Naive thymus-derived CD8-positive, alpha-beta T cell (primary cell): ENCODE data around the gene LRRC4C. TPM values are rescaled to one million over a fixed set of nuclear protein-coding genes. Genes with fewer than 3 reads are reported as not detected.
A peak's percentile ranks its signal among the peaks of the same experiment; 100 is the strongest.

Experiments
- ATAC-seq, 2 donors: fragments of 150-1000 bp; cut with Tn5 transposase in 1 of 2; sonication (Bioruptor Pico), chemical (Tn5 transposase) in 1 of 2; 1 replicate in 1 of 2; 2 replicates in 1 of 2; pipeline ENCODE4 v1.10.0; 2021; ENCODE audit warnings: mild to moderate bottlenecking in 2 of 2, moderate library complexity in 2 of 2
- POLR2A ChIA-PET: fragments of 350-600 bp; sonication (Branson Sonifier 250); formaldehyde crosslinking; loops from one replicate; lab custom pipeline; 2021; ENCODE audit warnings: antibody characterized with exemption; lab: Charles Lee
- DNase-seq, 10 donors: peaks; one replicate each; pipeline versions ENCODE4 v3.0.0 to v3.0.0-alpha.2; 2020 to 2022
- H3K27ac Mint-ChIP-seq, 10 donors: one replicate each; pipeline ENCODE4 v1.8.0; 2020 to 2022; ENCODE audit warnings: mild to moderate bottlenecking in 10 of 10, mixed read lengths in 10 of 10, moderate library complexity in 4 of 10, inconsistent platforms in 1 of 10
- H3K27me3 Mint-ChIP-seq, 5 donors: one replicate each; pipeline ENCODE4 v1.8.0; 2021 to 2022; ENCODE audit warnings: mixed read lengths in 5 of 5
- H3K36me3 Mint-ChIP-seq, 3 donors: one replicate each; pipeline ENCODE4 v1.8.0; 2020 to 2022; ENCODE audit warnings: mixed read lengths in 3 of 3, mild to moderate bottlenecking in 2 of 3, inconsistent platforms in 1 of 3
- H3K4me1 Mint-ChIP-seq, 4 donors: one replicate each; pipeline ENCODE4 v1.8.0; 2021 to 2022; ENCODE audit warnings: mixed read lengths in 4 of 4
- H3K4me3 Mint-ChIP-seq, 10 donors: one replicate each; pipeline ENCODE4 v1.8.0; 2020 to 2022; ENCODE audit warnings: mild to moderate bottlenecking in 10 of 10, mixed read lengths in 10 of 10, moderate library complexity in 6 of 10, inconsistent platforms in 1 of 10
- H3K9me3 Mint-ChIP-seq, 9 donors: one replicate each; pipeline ENCODE4 v1.8.0; 2020 to 2022; ENCODE audit warnings: mixed read lengths in 9 of 9, mild to moderate bottlenecking in 3 of 9, inconsistent platforms in 1 of 9, moderate library complexity in 1 of 9
- polyA plus RNA-seq, 3 donors: library from polyadenylated mRNA; unstranded; fragments of 300-500 nt; fragmentation: Illumina TruSeq; gene quantifications; one replicate each; pipeline ENCODE4 v1.2.3, GENCODE V29; 2021
- total RNA-seq, 8 experiments: library from RNA in 2 of 8; stranded (reverse) in 2 of 8; gene quantifications; one replicate each; pipeline ENCODE4 v1.2.3 and lab custom pipeline; 2021 to 2026

The LRRC4C gene
- total and polyA plus RNA-seq, 5 experiments from 2014 or later = not detected

DNA sequence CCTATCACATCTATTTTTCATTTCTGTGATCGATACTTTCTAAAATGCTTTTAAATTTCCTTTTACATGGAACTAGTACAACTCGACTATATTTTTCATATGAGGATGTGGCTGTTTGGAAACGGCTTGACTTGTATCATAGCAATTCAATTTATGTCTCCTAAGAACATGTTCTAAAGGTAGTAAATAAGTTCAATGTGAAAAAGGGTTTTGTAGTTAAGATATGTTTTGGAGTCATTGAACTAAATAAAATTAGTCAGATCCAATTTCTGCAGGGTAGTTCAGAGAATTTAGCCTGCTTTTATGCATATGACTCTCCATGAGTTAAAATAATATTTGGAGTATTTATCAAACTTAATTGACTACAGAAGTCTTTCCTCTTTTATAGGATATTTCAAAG, 1121.4 kb downstream of the LRRC4C start:
- Mint-ChIP-seq H3K9me3 (peaks cover 0 to 21% (median 8%) of the 10 kb centered on the region in 9 donors), H3K27ac (no peak overlapping the region), H3K36me3 (peaks cover 0 to 4% (median 0%) of the 10 kb centered on the region in 3 donors), H3K4me1 (no peaks in the 10 kb centered on the region), H3K4me3 (no peak overlapping the region), H3K27me3 (no peaks in the 10 kb centered on the region)
- DNase-seq (no peak), ATAC-seq (no peak)
- POLR2A ChIA-PET = no interaction called here

DNA sequence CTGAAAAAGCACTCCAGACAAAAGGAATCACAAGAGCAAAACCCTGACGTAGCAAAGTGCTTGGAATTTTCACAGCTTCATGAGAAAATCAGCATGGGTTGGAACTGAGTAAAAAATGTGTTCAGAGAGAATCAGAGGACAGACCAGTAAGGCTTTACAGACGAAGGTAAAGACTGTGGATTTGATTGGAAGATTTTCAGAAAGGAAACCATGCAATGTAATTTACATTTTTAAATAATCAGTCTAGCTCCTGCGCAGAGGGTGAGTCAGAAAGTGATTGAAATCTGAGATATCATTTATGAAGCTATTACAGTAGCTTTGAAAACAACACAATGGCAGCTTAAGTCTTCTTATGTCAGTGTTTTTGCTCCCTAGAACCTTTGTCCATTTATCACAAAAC, 1122.3 kb downstream of the LRRC4C start:
- H3K27me3 Mint-ChIP-seq = no peaks in the 10 kb centered on the region
- H3K36me3 Mint-ChIP-seq = peaks cover 0 to 4% (median 0%) of the 10 kb centered on the region in 3 donors
- POLR2A ChIA-PET = no interaction called here
- H3K27ac Mint-ChIP-seq = no peak overlapping the region
- H3K4me1 Mint-ChIP-seq = no peaks in the 10 kb centered on the region
- H3K4me3 Mint-ChIP-seq = no peak overlapping the region
- peaks cover 2 to 25% (median 9%) of the 10 kb centered on the region in 9 donors for H3K9me3 Mint-ChIP-seq
- no peak for DNase-seq
- ATAC-seq = no peak

DNA sequence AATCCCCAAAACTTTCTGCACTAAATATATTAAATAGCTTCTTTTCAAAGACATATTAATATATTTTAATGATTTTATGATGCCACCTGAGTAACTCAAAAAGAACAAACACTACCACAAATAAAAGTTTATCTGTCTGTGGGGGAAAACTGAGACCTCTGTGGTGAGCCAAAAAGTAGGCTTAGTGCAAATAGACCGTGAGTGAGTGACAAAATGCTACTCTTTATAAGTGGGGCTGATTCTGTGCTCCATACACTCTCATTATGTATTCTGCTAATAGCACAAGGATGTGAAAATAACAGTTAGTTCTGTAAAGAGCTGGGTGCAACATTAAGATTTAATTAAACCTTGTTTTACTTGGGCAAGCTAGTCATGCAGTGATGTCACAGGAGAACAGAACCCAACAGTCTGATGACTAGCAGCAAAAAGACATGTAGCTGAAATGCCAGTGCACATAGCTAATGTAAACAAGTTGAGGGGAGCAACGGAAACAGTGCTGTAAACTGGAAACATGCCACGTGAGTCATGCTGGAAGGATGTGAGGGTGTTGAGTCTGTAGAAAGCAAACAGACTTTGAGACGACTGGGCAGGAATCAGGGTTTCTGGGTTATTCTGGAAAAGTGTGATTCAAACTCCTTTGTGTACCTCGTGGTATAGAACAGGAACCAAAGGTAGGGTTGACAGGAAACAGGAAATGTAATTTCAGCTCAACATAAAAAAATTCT, 1130.4 kb downstream of the LRRC4C start:
- POLR2A ChIA-PET = no interaction called here
- no peak overlapping the region for H3K4me3 Mint-ChIP-seq

DNA sequence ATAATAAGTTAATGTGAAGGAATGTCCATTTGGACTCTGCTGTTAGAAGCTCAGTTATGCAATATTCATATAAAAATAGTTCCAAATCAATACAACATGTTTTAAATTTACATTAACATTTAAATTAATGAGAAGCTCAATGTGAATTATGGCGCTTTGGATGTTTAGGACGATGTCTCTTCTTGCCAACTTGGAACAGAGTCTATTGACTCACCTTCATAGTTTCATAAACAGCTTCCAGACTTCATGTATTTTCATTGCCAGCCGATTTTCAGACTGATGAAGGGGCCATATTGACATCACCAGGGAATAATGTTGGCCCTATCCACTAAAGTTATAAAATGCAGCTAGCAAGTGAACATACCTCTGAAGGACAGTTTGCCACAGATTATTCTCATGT, 1136.2 kb downstream of the LRRC4C start:
- POLR2A ChIA-PET = no interaction called here
- ATAC-seq = no peak
- peaks cover 0 to 14% (median 5%) of the 10 kb centered on the region in 9 donors for H3K9me3 Mint-ChIP-seq
- peaks cover 0 to 4% (median 0%) of the 10 kb centered on the region in 3 donors for H3K36me3 Mint-ChIP-seq
- no peak overlapping the region for H3K4me3 Mint-ChIP-seq
- H3K27ac Mint-ChIP-seq = no peak overlapping the region
- DNase-seq = no peak
- no peaks in the 10 kb centered on the region for H3K27me3 Mint-ChIP-seq
- H3K4me1 Mint-ChIP-seq = peaks cover 0 to 2% (median 0%) of the 10 kb centered on the region in 4 donors

More for the DNA sequence above, 1130.4 kb downstream of the LRRC4C start:
- Mint-ChIP-seq H3K9me3 (peaks cover 4 to 20% (median 11%) of the 10 kb centered on the region in 9 donors), H3K27me3 (no peaks in the 10 kb centered on the region), H3K4me1 (peaks cover 0 to 2% (median under 1%) of the 10 kb centered on the region in 4 donors), H3K27ac (no peak overlapping the region), H3K36me3 (no peaks in the 10 kb centered on the region)
- no peak for ATAC-seq
- DNase-seq = no peak

DNA sequence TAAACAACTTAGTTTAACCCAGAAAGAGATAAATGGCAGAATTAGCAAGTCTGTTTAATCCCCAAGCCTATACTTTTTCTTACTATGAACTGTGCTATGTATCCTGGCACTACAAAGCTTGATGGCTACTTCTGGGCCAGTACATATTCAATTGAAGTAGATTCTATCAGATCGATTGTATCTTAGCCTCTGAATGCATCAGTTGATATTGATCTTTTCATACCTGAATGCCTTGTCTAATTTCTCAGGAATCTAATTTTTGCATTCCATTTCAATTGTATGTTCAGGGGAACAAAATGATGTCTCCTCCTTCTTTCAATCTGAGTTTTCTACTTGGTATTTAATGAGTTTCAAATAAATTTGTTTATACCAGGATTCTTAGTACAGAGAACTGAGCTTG, 1137.9 kb downstream of the LRRC4C start:
- DNase-seq = no peak
- peaks cover 0 to 4% (median 0%) of the 10 kb centered on the region in 3 donors for H3K36me3 Mint-ChIP-seq
- POLR2A ChIA-PET = no interaction called here
- H3K9me3 Mint-ChIP-seq = peaks cover 0 to 13% (median 6%) of the 10 kb centered on the region in 9 donors
- no peak for ATAC-seq
- no peak overlapping the region for H3K27ac Mint-ChIP-seq
- peaks cover 0 to under 1% (median 0%) of the 10 kb centered on the region in 4 donors for H3K4me1 Mint-ChIP-seq
- no peak overlapping the region for H3K4me3 Mint-ChIP-seq
- no peaks in the 10 kb centered on the region for H3K27me3 Mint-ChIP-seq

DNA sequence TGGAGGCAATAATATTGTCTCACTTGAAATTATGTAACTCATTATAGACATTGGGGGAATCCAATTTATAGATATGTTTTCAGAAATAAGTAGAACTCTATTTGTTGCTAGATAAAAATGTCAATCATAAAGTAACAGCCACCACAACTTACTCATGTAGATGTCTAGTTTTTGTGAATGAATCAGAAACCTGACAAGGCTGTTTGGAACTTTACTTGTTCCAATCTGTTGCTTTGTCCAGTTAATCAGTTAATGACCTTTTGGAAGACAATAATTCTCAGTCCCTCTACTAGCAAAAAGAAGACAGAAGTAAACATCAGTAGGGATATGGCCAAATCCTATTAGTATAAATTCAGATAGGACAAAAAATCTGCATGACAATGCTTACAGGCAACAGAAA, 1143.3 kb downstream of the LRRC4C start:
- ATAC-seq (no peak), DNase-seq (no peak)
- Mint-ChIP-seq H3K4me3 (no peak overlapping the region), H3K4me1 (no peaks in the 10 kb centered on the region), H3K27me3 (no peaks in the 10 kb centered on the region), H3K9me3 (peaks cover 2 to 19% (median 6%) of the 10 kb centered on the region in 9 donors), H3K27ac (no peak overlapping the region), H3K36me3 (peaks cover 0 to 4% (median 0%) of the 10 kb centered on the region in 3 donors)
- POLR2A ChIA-PET = no interaction called here

DNA sequence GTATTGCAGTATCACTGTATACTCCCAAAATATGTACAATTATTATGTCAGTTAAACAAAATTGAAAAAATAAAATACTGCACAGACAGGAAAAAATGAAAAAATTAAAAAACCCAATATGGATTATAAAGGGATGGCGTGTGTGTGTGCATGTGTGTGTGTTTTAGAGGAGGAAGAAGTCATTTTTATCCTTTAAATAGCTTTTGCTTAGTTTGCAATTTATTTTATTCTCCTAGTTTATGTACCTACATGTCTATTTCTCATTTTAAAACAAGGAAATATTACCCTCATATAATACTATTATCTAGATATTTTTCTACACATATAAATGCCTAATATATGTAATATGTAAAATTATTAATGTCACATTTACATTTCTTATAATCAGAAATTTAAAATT, 1144.3 kb downstream of the LRRC4C start:
- Mint-ChIP-seq H3K36me3 (peaks cover 0 to 4% (median 0%) of the 10 kb centered on the region in 3 donors), H3K9me3 (peaks cover 2 to 19% (median 8%) of the 10 kb centered on the region in 9 donors), H3K4me1 (no peaks in the 10 kb centered on the region), H3K27ac (no peak overlapping the region), H3K4me3 (no peak overlapping the region), H3K27me3 (no peaks in the 10 kb centered on the region)
- no peak for DNase-seq
- no peak for ATAC-seq
- POLR2A ChIA-PET = no interaction called here

DNA sequence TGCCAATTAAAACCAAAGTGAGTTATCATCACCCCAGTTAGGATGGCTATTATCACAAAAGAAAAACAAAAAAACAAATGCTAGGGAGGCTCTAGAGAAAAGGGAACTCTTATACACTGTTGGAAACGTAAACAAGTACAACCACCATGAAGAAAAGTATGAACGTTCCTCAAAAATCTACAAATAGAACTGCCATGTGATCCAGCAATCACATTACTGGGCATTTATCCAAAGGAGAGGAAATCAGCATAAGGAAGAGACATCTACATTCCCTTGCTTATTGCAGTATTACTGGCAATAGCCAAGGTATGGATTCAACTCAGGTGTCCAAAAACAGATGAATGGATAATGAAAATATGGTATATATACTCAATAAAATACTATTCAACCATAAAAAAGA, 1145.1 kb downstream of the LRRC4C start:
- Mint-ChIP-seq H3K4me3 (no peak overlapping the region), H3K36me3 (peaks cover 0 to 4% (median 0%) of the 10 kb centered on the region in 3 donors), H3K27me3 (no peaks in the 10 kb centered on the region), H3K4me1 (no peaks in the 10 kb centered on the region), H3K9me3 (peaks cover 2 to 19% (median 8%) of the 10 kb centered on the region in 9 donors), H3K27ac (no peak overlapping the region)
- ATAC-seq (no peak), DNase-seq (no peak)
- POLR2A ChIA-PET = no interaction called here

DNA sequence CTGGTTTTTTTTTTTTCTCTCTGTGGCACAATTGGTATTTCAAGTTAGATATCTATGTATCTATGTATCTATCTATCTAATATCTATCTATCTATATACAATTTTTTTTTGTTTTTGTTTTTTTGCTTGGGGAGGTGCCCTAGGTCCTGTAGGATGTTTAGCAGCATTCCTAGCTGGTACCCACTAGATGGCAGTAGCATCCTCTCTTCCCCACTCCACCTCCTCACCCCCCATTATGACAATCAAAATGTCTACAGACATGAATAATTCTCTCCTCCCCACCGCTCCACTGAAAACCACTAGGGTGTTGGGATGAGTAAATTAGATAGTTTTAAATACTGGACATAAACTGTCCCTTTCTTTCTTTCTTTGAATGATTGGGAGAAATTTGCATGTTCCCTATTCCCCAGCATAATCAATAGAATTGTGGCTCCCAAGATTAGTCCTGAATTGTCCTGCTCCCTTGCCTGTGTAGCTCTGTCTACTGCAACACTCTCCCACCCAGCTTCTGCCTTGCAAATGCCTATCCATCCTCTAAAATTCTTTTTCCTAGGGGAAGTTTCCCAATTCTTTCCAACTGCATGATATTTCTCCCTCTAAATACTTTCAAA, 1152.4 kb downstream of the LRRC4C start:
- POLR2A ChIA-PET = no interaction called here
- Mint-ChIP-seq H3K9me3 (peaks cover 0 to 19% (median 8%) of the 10 kb centered on the region in 9 donors), H3K36me3 (no peaks in the 10 kb centered on the region), H3K27me3 (peaks cover 0 to 3% (median 0%) of the 10 kb centered on the region in 5 donors), H3K27ac (no peak overlapping the region), H3K4me3 (no peak overlapping the region), H3K4me1 (no peaks in the 10 kb centered on the region)
- ATAC-seq (no peak), DNase-seq (no peak)

DNA sequence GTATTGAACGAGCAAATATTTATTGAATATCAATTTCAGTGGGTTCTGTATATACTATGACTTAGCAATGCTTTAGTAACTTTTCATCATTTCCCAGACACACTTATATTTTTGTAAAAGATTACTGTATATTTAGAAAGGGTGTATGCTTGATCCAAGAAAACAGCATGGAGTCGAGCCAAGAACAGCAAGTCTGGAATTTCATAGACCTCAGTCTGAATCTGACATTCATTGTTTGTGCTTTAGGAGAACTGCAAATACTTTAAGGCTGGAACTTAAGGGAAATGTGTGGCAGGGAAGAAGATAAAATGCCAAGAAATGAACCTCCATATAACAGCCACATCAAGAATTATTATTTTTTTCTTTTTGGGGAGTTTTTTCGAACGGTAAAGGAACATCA, 1156.8 kb downstream of the LRRC4C start:
- DNase-seq (no peak), ATAC-seq (no peak)
- Mint-ChIP-seq H3K4me1 (no peaks in the 10 kb centered on the region), H3K9me3 (peaks cover 0 to 29% (median 8%) of the 10 kb centered on the region in 9 donors), H3K4me3 (no peak overlapping the region), H3K27me3 (peaks cover 0 to 3% (median 0%) of the 10 kb centered on the region in 5 donors), H3K36me3 (no peaks in the 10 kb centered on the region), H3K27ac (no peak overlapping the region)
- POLR2A ChIA-PET = no interaction called here

DNA sequence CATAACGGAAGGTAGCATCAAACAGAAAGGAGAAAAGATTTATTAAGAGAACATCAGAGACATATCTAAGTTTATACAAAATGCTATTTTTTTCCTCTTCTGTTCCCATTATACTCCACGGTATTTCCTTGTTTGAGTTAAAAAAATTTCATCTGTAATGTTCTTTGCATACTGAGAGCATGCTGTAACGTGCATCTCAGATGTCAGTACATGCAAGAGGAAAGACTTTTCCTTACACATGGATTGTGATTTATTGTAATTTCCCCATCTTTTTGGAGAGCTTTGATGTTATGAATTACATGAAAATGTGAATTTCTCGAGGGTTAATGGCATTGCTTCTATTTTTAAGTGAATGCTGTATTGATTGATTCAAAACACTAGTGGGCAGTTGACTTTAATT, 1164.0 kb downstream of the LRRC4C start:
- Mint-ChIP-seq H3K4me1 (peaks cover 2 to 11% (median 10%) of the 10 kb centered on the region in 4 donors), H3K4me3 (no peak overlapping the region), H3K27ac (no peak overlapping the region), H3K27me3 (peaks cover 12 to 28% (median 20%) of the 10 kb centered on the region in 5 donors), H3K36me3 (peaks cover 0 to 4% (median 2%) of the 10 kb centered on the region in 3 donors), H3K9me3 (peaks cover 0 to 12% (median 7%) of the 10 kb centered on the region in 9 donors)
- POLR2A ChIA-PET = no interaction called here
- DNase-seq (no peak), ATAC-seq (no peak)

DNA sequence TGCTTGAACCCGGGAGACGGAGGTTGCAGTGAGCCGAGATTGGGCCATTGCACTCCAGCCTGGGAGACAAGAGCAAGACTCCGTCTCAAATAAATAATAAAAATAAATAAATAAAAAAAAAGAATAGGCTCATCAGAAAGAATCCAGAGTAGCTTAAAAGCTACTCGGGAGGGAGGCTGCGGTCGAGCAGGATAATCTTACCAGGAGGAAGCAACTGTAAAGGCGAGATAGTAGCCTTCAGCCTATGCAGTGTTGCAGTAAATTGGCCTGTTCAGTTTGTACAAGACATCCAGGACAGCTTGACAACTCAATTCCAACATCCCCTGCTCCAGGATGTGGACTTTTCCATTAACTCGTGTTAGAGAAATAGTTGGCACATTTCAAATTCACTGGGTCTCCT, 1164.7 kb downstream of the LRRC4C start:
- Mint-ChIP-seq H3K9me3 (peaks cover 0 to 12% (median 7%) of the 10 kb centered on the region in 9 donors), H3K27me3 (peaks cover 12 to 28% (median 20%) of the 10 kb centered on the region in 5 donors), H3K27ac (no peak overlapping the region), H3K36me3 (peaks cover 0 to 4% (median 2%) of the 10 kb centered on the region in 3 donors), H3K4me3 (no peak overlapping the region), H3K4me1 (peaks cover 2 to 11% (median 10%) of the 10 kb centered on the region in 4 donors)
- ATAC-seq (no peak), DNase-seq (no peak)
- POLR2A ChIA-PET = no interaction called here

DNA sequence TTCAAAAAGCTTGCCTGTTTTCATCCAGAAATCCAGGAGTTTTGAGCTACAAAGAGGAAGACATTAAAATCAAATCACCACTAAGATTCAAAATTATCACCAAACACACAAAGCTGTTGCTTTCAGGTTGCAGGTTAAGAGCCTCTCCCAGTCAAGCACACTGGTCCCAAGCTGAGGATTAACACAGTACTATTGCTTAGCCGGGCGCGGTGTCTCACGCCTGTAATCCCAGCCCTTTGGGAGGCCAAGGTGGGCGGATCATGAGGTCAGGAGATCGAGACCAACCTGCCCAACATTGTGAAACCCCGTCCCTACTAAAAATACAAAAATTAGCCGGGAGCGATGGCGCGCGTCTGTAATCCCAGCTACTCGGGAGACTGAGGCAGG, 1165.1 kb downstream of the LRRC4C start:
- Mint-ChIP-seq H3K27me3 (peaks cover 11 to 28% (median 20%) of the 10 kb centered on the region in 5 donors), H3K4me1 (peaks cover 2 to 11% (median 10%) of the 10 kb centered on the region in 4 donors), H3K36me3 (peaks cover 0 to 4% (median 2%) of the 10 kb centered on the region in 3 donors), H3K4me3 (peak overlapping the region in 5 of 10 donors; percentile 66 to 84 (median 67)), H3K9me3 (peaks cover 0 to 12% (median 6%) of the 10 kb centered on the region in 9 donors), H3K27ac (peak overlapping the region in 2 of 10 donors; percentile 22 to 67)
- ATAC-seq = no peak
- POLR2A ChIA-PET = no interaction called here
- DNase-seq = no peak
